GM12892 (cell line): ENCODE data around the gene MAN1A1.

Source experiments
- DNase-seq: peaks from one replicate; pipeline ENCODE4 v3.0.0; 2011; ENCODE audit not compliant: insufficient read length
- FAIRE-seq: peaks from 2 replicates; lab custom pipeline; 2011; peaks lifted over from hg19 to GRCh38; lab: Jason Lieb, UNC
- POLR2A ChIP-seq: IDR thresholded peaks from 2 replicates; pipeline ENCODE4 v1.6.1; 2011; ENCODE audit warnings: low read depth, low read length, control low read depth
- POLR2AphosphoS5 ChIP-seq: IDR thresholded peaks from 2 replicates; pipeline ENCODE4 v1.6.1; 2011; ENCODE audit warnings: low read depth, low read length, control low read depth
- TAF1 ChIP-seq: IDR thresholded peaks from 2 replicates; pipeline ENCODE4 v1.6.1; 2011; ENCODE audit warnings: low read depth, mild to moderate bottlenecking, control low read depth, low read length, borderline replicate concordance

Gene MAN1A1

GRCh38 chr6:119274197-119274595, 75.4 kb downstream of the MAN1A1 start:
- TF ChIP-seq POLR2AphosphoS5 = no peak
- no peak for TF ChIP-seq TAF1
- no peak for TF ChIP-seq POLR2A
- DNase-seq = no peak
- no peak for FAIRE-seq

GRCh38 chr6:119273272-119274196, 76.0 kb downstream of the MAN1A1 start:
- DNase-seq (no peak), FAIRE-seq (no peak)
- TF ChIP-seq POLR2AphosphoS5 = no peak
- TF ChIP-seq POLR2A = no peak
- no peak for TF ChIP-seq TAF1

- no peak for TF ChIP-seq POLR2AphosphoS5
- no peak for TF ChIP-seq TAF1
- no peak for TF ChIP-seq POLR2A
- DNase-seq (no peak), FAIRE-seq (no peak)
Observed at GRCh38 chr6:119270545-119270944, 79.0 kb downstream of the MAN1A1 start.

- no peak for FAIRE-seq
- DNase-seq = no peak
- TF ChIP-seq TAF1 (no peak), POLR2A (no peak), POLR2AphosphoS5 (no peak)
Observed at GRCh38 chr6:119269266-119270103, 80.1 kb downstream of the MAN1A1 start.

GRCh38 chr6:119267126-119267905, 82.2 kb downstream of the MAN1A1 start:
- FAIRE-seq (no peak), DNase-seq (no peak)
- TF ChIP-seq POLR2A (no peak), TAF1 (no peak), POLR2AphosphoS5 (no peak)

- TF ChIP-seq POLR2A = no peak
- no peak for TF ChIP-seq TAF1
- TF ChIP-seq POLR2AphosphoS5 = no peak
- no peak for DNase-seq
- no peak for FAIRE-seq
Observed at GRCh38 chr6:119264854-119265397, 84.6 kb downstream of the MAN1A1 start.

GRCh38 chr6:119262612-119263011, 86.9 kb downstream of the MAN1A1 start:
- no peak for TF ChIP-seq POLR2AphosphoS5
- TF ChIP-seq POLR2A = no peak
- TF ChIP-seq TAF1 = no peak
- DNase-seq (no peak), FAIRE-seq (no peak)

- DNase-seq = no peak
- TF ChIP-seq POLR2A (no peak), TAF1 (no peak), POLR2AphosphoS5 (no peak)
- no peak for FAIRE-seq
Observed at GRCh38 chr6:119261944-119262284, 87.6 kb downstream of the MAN1A1 start.

- TF ChIP-seq POLR2AphosphoS5 (no peak), POLR2A (no peak), TAF1 (no peak)
- DNase-seq = no peak
- peak; percentile 38 for FAIRE-seq
Observed at GRCh38 chr6:119259027-119259426, 90.5 kb downstream of the MAN1A1 start.

GRCh38 chr6:119257726-119258125, 91.8 kb downstream of the MAN1A1 start:
- DNase-seq (no peak), FAIRE-seq (no peak)
- no peak for TF ChIP-seq TAF1
- TF ChIP-seq POLR2AphosphoS5 = no peak
- TF ChIP-seq POLR2A = no peak

GRCh38 chr6:119256978-119257462, 92.5 kb downstream of the MAN1A1 start:
- TF ChIP-seq POLR2A (no peak), POLR2AphosphoS5 (no peak), TAF1 (no peak)
- FAIRE-seq = no peak
- DNase-seq = no peak
